GM12878 (cell line): Measurements from ENCODE around the gene KCNK7. TPM values are rescaled to one million over a fixed set of nuclear protein-coding genes. Genes with fewer than 3 reads are reported as not detected.

Experiments used
- ATAC-seq: fragments of 200-7000 bp; cut with Tn5 transposase; 3 replicates; pipeline ENCODE4 v1.9.1; 2020; ENCODE audit warnings: mild to moderate bottlenecking, moderate library complexity
- BruUV-seq: library from RNA; stranded (reverse); fragments of 400-500 nt; replicated peaks from 2 replicates; lab custom pipeline; 2021; lab: Mats Ljungman, UMichigan
- CTCF ChIA-PET: fragments of 300-600 bp; sonication (Branson Sonifier 250); formaldehyde crosslinking; extraction: SDS; loops from one replicate; lab custom pipeline; 2021; ENCODE audit warnings: inconsistent platforms; lab: Yijun Ruan, JAX
- POLR2A ChIA-PET: fragments of 350-600 bp; formaldehyde crosslinking; extraction: SDS; loops from one replicate; lab custom pipeline; 2021; ENCODE audit warnings: inconsistent platforms; lab: Charles Lee
- RAD21 ChIA-PET: fragments of 300-600 bp; sonication (Branson Sonifier 250); formaldehyde crosslinking; loops from one replicate; lab custom pipeline; 2023; ENCODE audit warnings: antibody characterized with exemption; ENCODE audit not compliant: unreplicated experiment; lab: Charles Lee
- SMC1A ChIA-PET: fragments of 300-600 bp; sonication (Branson Sonifier 250); formaldehyde crosslinking; loops from one replicate; lab custom pipeline; 2023; ENCODE audit not compliant: unreplicated experiment, uncharacterized antibody; lab: Charles Lee
- DNase-seq: peaks from one replicate; pipeline ENCODE4 v3.0.0-alpha.2; 2011; ENCODE audit warnings: low read depth, low spot score
- FAIRE-seq: peaks from 3 replicates; lab custom pipeline; 2011; peaks lifted over from hg19 to GRCh38; lab: Jason Lieb, UNC
- H2AFZ ChIP-seq: 2 replicates; pipeline ENCODE4 v1.6.0; 2011; ENCODE audit warnings: low read depth, low read length, control low read depth; ENCODE audit not compliant: control insufficient read depth
- H3K27ac ChIP-seq: 2 replicates; pipeline ENCODE4 v1.5.1; 2011; ENCODE audit warnings: control low read depth; ENCODE audit not compliant: control insufficient read depth, insufficient read depth
- H3K27me3 ChIP-seq, 2 experiments: replicated peaks in 1 of 2; 2 replicates each; pipeline versions ENCODE4 v1.6.0 to v1.6.1; 2011; ENCODE audit warnings: low read length in 1 of 2; ENCODE audit not compliant: control insufficient read depth in 2 of 2, insufficient read depth in 2 of 2
- H3K36me3 ChIP-seq, 2 experiments: 2 replicates each; pipeline ENCODE4 v1.5.1; 2011; ENCODE audit warnings: low read length in 1 of 2; ENCODE audit not compliant: control insufficient read depth in 2 of 2, insufficient read depth in 2 of 2
- H3K4me1 ChIP-seq: 2 replicates; pipeline ENCODE4 v1.6.1; 2011; ENCODE audit warnings: mild to moderate bottlenecking, low read length, moderate library complexity, mixed read lengths; ENCODE audit not compliant: control insufficient read depth, insufficient read depth
- H3K4me2 ChIP-seq: 2 replicates; pipeline ENCODE4 v1.6.0; 2011; ENCODE audit warnings: control low read depth; ENCODE audit not compliant: control insufficient read depth, insufficient read depth
- H3K4me3 ChIP-seq: fragments of 200-600 bp; sonication (generic); 2 replicates; pipeline ENCODE4 v1.5.1; 2016
- H3K79me2 ChIP-seq: 2 replicates; pipeline ENCODE4 v1.6.0; 2011; ENCODE audit warnings: low read length; ENCODE audit not compliant: control insufficient read depth, insufficient read depth
- H3K9ac ChIP-seq: 2 replicates; pipeline ENCODE4 v1.8.0; 2011; ENCODE audit warnings: low read length, control low read depth, mixed read lengths; ENCODE audit not compliant: control insufficient read depth, insufficient read depth
- H3K9me3 ChIP-seq: replicated peaks from 3 replicates; pipeline ENCODE4 v1.5.1; 2011; ENCODE audit warnings: mild to moderate bottlenecking, low read length; ENCODE audit not compliant: control insufficient read depth, insufficient read depth
- H4K20me1 ChIP-seq: 2 replicates; pipeline ENCODE4 v1.6.0; 2011; ENCODE audit not compliant: control insufficient read depth, insufficient read depth
- BCLAF1 ChIP-seq: fragments of 450-650 bp; IDR thresholded peaks from 2 replicates; pipeline ENCODE4 v1.6.1; 2017; ENCODE audit warnings: antibody characterized with exemption, mild to moderate bottlenecking, moderate library complexity
- CHD2 ChIP-seq: IDR thresholded peaks from 2 replicates; pipeline ENCODE4 v1.6.1; 2011; ENCODE audit warnings: low read depth, low read length, improper control_type of control experiment, borderline replicate concordance
- GABPA ChIP-seq: IDR thresholded peaks from 2 replicates; pipeline ENCODE4 v1.6.1; 2014; ENCODE audit warnings: antibody characterized with exemption, low read depth, mild to moderate bottlenecking, inconsistent platforms
- IRF5 ChIP-seq: fragments of 450-650 bp; IDR thresholded peaks from 2 replicates; pipeline ENCODE4 v1.6.1; 2017; ENCODE audit warnings: borderline replicate concordance
- SIN3A ChIP-seq: IDR thresholded peaks from 2 replicates; pipeline ENCODE4 v1.6.1; 2012; ENCODE audit warnings: low read depth, low read length, improper control_type of control experiment
- SREBF2 ChIP-seq: IDR thresholded peaks from 2 replicates; pipeline ENCODE4 v1.6.1; 2012; ENCODE audit warnings: mild to moderate bottlenecking, low read length
- STAT3 ChIP-seq: IDR thresholded peaks from 2 replicates; pipeline ENCODE4 v1.6.1; 2011; ENCODE audit warnings: low read depth, low read length, improper control_type of control experiment
- TCF7 ChIP-seq: IDR thresholded peaks from 2 replicates; pipeline ENCODE4 v1.6.1; 2014; ENCODE audit warnings: antibody characterized with exemption, borderline replicate concordance
- WGBS: methylation state at CpG from one replicate; pipeline ENCODE4 v1.1.6; 2016; ENCODE audit warnings: low lambda C conversion rate; ENCODE audit not compliant: insufficient replicate concordance, insufficient coverage; ENCODE audit errors: missing lambda C conversion rate; 5-methylcytosine and 5-hydroxymethylcytosine counted together
- in situ Hi-C: fragments of 300-500 bp; cut with MboI; formaldehyde crosslinking; loops from 9 replicates; pipeline ENCODE4 v1.14.3; 2018; ENCODE audit warnings: mixed read lengths
- intact Hi-C: fragments of 100-400 bp; cut with micrococcal nuclease; formaldehyde crosslinking; loops from one replicate; pipeline ENCODE4 v1.14.2; 2022; ENCODE audit not compliant: unreplicated experiment
- polyA plus RNA-seq, 11 experiments: library from polyadenylated mRNA; depleted of rRNA in 4 of 11; unstranded in 6 of 11; stranded (reverse) in 5 of 11; fragments of >200 nt; fragmentation: Nextera tagmentation in 4 of 11; fragmentation: Illumina TruSeq in 1 of 11; extraction: Ambion mirVana in 4 of 11; extraction: Trizol in 1 of 11; gene quantifications; 1 replicate in 1 of 11; 2 replicates in 10 of 11; pipeline versions ENCODE4 v1.2.1 to v1.2.3, GENCODE V29; 2011 to 2016; ENCODE audit warnings: inconsistent platforms in 2 of 11, missing spikeins in 2 of 11, low read depth in 1 of 11
- total RNA-seq, 4 experiments: library from RNA; depleted of rRNA in 3 of 4; stranded (reverse); fragments of >200 nt in 3 of 4; fragmentation: Illumina TruSeq in 1 of 4; extraction: Trizol in 1 of 4; gene quantifications; 2 replicates each; pipeline versions ENCODE4 v1.2.1 to v1.2.3, GENCODE V29; 2013 to 2021

Gene KCNK7
- total and polyA plus RNA-seq, 10 of the 15 experiments (the other 5 are each of a cell fraction or from before 2014, with no cell fraction given) = 0.11 to 0.54 (median 0.23) TPM; not detected in 7

GRCh38 chr11:65579291-65579690 is 16.3 kb downstream of the KCNK7 start:
- ChIA-PET RAD21 (no interaction called here), POLR2A (interaction anchor here (0.5 to 4.9 kb wide), 2 partner anchors 8 to 613 kb away, joined by 3 to 129 read pairs; no protein-coding TSS in a partner anchor), CTCF (interaction anchor here (0.8 to 5.7 kb wide), 2 partner anchors 9 kb away, joined by 3 to 130 read pairs; partner anchors contain the start of gene ZNRD2), SMC1A (no interaction called here)
- no peak overlapping the region for H3K27ac ChIP-seq
- H3K4me3 ChIP-seq = no peak overlapping the region
- no peaks in the 10 kb centered on the region for H3K27me3 ChIP-seq
- in situ Hi-C loops (no loop called here), intact Hi-C loops (no loop called here)
- peaks cover 43% of the 10 kb centered on the region for H3K79me2 ChIP-seq
- H3K36me3 ChIP-seq = peaks cover 5 to 17% of the 10 kb centered on the region in 2 experiments; a peak in 3 of 4 replicates
- no peak for TF ChIP-seq GABPA
- TF ChIP-seq BCLAF1 = no peak
- TF ChIP-seq CHD2 = no peak
- TF ChIP-seq SREBF2 = no peak
- no peak for TF ChIP-seq TCF7
- TF ChIP-seq SIN3A = no peak
- TF ChIP-seq STAT3 = no peak
- no peak for TF ChIP-seq IRF5
- H3K9me3 ChIP-seq = no peaks in the 10 kb centered on the region
- H3K4me2 ChIP-seq = no peak overlapping the region
- H3K9ac ChIP-seq = no peak overlapping the region
- DNase-seq = no peak
- FAIRE-seq = no peak
- BruUV-seq = no TSS peak
- WGBS = 100% methylated on average over 4 of the region's 4 CpGs
- no peak overlapping the region for H2AFZ ChIP-seq
- no peaks in the 10 kb centered on the region; the same call in 1 of the 2 replicates for H4K20me1 ChIP-seq
- ATAC-seq = no peak
- H3K4me1 ChIP-seq = peaks cover 13% of the 10 kb centered on the region
